ENCODE measurements around the gene OTULIN. TPM values are rescaled to one million over a fixed set of nuclear protein-coding genes. Genes with fewer than 3 reads are reported as not detected.

OTULIN gene
- total RNA-seq, 6 experiments from 2014 or later = 17.5 to 22.0 (median 21.3) TPM

DNA sequence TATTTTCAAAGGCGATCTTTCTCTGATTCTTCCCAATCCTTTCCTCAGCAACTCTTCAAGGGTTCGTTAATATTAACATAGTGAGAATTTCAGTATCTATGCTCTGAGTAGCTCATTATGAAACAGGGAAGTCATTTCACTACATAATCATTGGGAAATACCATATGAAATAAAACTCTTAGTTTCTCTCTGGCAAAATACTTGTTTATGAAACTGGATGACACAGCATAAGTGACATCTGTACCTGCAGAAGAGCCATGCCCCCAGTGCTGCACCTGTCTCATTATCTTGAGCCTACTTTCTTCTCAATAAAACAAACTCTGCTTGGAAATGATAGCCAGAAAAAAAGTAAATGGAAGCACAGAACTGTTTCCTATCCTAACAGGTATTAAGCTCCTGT is 33.8 kb upstream of the OTULIN start:
- Mint-ChIP-seq H3K27me3 (ENCODE audit: insufficient read depth) (peaks cover 15% of the 10 kb centered on the region), H3K36me3 (ENCODE audit: low read depth) (no peaks in the 10 kb centered on the region), H3K9me3 (no peaks in the 10 kb centered on the region), H3K4me3 (no peak overlapping the region), H3K27ac (no peak overlapping the region), H3K4me1 (ENCODE audit: low read depth) (no peaks in the 10 kb centered on the region)
- TF ChIP-seq, protein P1, sequence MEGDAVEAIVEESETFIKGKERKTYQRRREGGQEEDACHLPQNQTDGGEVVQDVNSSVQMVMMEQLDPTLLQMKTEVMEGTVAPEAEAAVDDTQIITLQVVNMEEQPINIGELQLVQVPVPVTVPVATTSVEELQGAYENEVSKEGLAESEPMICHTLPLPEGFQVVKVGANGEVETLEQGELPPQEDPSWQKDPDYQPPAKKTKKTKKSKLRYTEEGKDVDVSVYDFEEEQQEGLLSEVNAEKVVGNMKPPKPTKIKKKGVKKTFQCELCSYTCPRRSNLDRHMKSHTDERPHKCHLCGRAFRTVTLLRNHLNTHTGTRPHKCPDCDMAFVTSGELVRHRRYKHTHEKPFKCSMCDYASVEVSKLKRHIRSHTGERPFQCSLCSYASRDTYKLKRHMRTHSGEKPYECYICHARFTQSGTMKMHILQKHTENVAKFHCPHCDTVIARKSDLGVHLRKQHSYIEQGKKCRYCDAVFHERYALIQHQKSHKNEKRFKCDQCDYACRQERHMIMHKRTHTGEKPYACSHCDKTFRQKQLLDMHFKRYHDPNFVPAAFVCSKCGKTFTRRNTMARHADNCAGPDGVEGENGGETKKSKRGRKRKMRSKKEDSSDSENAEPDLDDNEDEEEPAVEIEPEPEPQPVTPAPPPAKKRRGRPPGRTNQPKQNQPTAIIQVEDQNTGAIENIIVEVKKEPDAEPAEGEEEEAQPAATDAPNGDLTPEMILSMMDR (IDR thresholded peaks at IDR 0.05) = no peak
- no peak for DNase-seq

DNA sequence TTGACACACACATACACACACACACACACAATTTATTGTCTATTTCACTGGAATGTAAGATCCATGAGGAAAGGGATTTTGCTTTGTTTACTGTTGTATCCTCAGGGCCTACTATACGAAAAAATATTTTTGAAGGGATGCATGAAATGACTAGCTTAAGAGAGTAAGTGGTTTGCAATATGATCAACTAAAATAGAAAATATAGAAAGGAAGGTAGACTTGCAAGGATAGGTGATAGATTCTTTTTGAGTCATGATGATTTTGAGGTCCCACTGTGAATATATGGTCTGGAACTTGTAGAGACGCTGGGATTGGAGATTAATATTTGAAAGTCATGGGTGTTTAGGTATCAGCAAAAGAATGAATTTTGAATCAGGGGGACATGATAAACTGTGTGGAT is 28.9 kb upstream of the OTULIN start:
- no peak for DNase-seq
- H3K27me3 Mint-ChIP-seq (ENCODE audit: insufficient read depth) = peaks cover 35% of the 10 kb centered on the region
- H3K4me1 Mint-ChIP-seq (ENCODE audit: low read depth) = no peaks in the 10 kb centered on the region
- H3K27ac Mint-ChIP-seq = no peak overlapping the region
- TF ChIP-seq, protein P1 (IDR thresholded peaks at IDR 0.05) = no peak
- H3K4me3 Mint-ChIP-seq = no peak overlapping the region
- H3K9me3 Mint-ChIP-seq = no peaks in the 10 kb centered on the region
- no peaks in the 10 kb centered on the region for H3K36me3 Mint-ChIP-seq (ENCODE audit: low read depth)

DNA sequence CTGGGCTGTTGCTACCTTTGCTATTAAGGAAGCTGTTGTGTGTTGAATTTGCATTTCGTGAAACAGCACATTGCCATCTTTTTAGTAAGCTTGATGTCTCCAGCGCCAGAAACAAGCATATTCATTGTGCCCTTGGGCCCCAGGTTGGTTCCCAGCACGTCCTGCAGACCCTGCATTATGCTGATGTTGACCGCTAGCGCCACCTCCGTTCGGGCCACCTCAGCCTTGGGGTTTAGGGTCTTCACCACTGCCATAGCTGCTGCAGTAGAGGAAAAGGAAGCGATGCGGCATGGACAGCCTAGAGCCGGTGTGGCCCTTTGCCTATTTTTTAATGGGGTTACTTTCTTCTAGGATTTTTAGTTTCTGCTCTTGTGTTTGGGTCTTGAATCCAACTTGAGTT is 23.8 kb upstream of the OTULIN start:
- TF ChIP-seq, protein P1 (IDR thresholded peaks at IDR 0.05) = no peak
- H3K27me3 Mint-ChIP-seq (ENCODE audit: insufficient read depth) = peaks cover 41% of the 10 kb centered on the region
- no peaks in the 10 kb centered on the region for H3K9me3 Mint-ChIP-seq
- H3K4me1 Mint-ChIP-seq (ENCODE audit: low read depth) = no peaks in the 10 kb centered on the region; the same call in 1 of the 2 replicates
- H3K27ac Mint-ChIP-seq = no peak overlapping the region
- no peaks in the 10 kb centered on the region for H3K36me3 Mint-ChIP-seq (ENCODE audit: low read depth)
- DNase-seq = no peak
- no peak overlapping the region for H3K4me3 Mint-ChIP-seq

DNA sequence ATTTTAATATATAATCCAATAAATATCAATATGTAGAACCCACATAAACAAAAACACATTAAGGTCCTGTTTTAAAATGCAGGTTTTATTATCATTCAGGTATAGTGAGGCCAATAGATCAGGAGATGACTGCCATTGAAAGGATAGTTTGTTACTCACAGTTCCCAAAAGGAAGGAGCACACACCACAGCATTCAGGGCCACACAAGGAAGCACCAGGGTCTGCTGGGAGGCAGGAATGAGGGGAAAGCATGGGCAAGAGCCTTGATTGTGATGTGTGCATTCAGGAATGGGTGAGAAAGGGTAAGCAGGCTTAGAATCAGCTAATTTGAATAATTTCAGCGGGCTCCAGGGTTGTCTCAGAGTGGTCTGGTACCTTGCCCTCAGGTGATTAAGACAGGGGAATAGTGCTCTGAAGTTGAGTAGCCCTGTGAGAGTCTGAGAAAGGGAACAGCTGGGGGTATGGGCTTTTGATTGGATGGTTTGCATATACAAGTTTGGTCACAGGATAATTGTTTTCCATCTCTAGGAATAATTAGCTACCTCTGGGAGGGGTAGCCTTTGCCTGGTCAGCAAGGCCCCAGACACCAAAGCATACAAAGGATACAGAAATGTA is 19.8 kb upstream of the OTULIN start:
- peaks cover 28% of the 10 kb centered on the region for H3K27me3 Mint-ChIP-seq (ENCODE audit: insufficient read depth)
- TF ChIP-seq, protein P1 (IDR thresholded peaks at IDR 0.05) = no peak

DNA sequence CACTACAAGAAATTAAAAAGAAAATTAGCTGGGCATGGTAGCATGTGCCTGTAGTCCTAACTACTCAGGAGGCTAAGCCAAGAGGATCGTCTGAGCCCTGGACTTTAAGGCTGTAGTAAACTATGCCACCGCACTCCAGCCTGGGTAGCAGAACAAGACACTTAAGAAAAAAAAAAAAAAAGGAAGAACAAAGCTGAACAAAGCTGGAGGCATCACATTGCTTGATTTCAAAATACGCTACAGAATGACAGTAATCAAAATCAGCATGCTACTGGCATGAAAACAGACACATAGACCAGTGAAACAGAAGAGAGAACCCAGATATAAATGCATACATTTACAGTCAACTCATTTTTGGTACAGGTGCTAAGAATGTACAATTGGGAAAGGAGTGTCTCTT is 14.5 kb upstream of the OTULIN start:
- TF ChIP-seq, protein P1 (IDR thresholded peaks at IDR 0.05) = no peak
- H3K27ac Mint-ChIP-seq = no peak overlapping the region
- no peaks in the 10 kb centered on the region; the same call in 1 of the 2 replicates for H3K4me1 Mint-ChIP-seq (ENCODE audit: low read depth)
- H3K36me3 Mint-ChIP-seq (ENCODE audit: low read depth) = no peaks in the 10 kb centered on the region
- no peaks in the 10 kb centered on the region for H3K9me3 Mint-ChIP-seq
- no peak for DNase-seq
- H3K4me3 Mint-ChIP-seq = no peak overlapping the region
- H3K27me3 Mint-ChIP-seq (ENCODE audit: insufficient read depth) = peaks cover 24% of the 10 kb centered on the region

More for the DNA sequence above, 19.8 kb upstream of the OTULIN start:
- no peak overlapping the region for H3K27ac Mint-ChIP-seq
- no peaks in the 10 kb centered on the region for H3K9me3 Mint-ChIP-seq
- H3K4me1 Mint-ChIP-seq (ENCODE audit: low read depth) = no peaks in the 10 kb centered on the region; the same call in 1 of the 2 replicates
- H3K36me3 Mint-ChIP-seq (ENCODE audit: low read depth) = no peaks in the 10 kb centered on the region
- H3K4me3 Mint-ChIP-seq = no peak overlapping the region
- DNase-seq = no peak
